ENCODE measurements around the gene USP20. TPM values are rescaled to one million over a fixed set of nuclear protein-coding genes. Genes with fewer than 3 reads are reported as not detected.

Gene USP20
- total and polyA plus RNA-seq, 10 of the 15 experiments (the other 5 are each of a cell fraction or from before 2014, with no cell fraction given), result 0.66 to 23.3 (median 11.0) TPM

- H3K4me3 ChIP-seq, result no peak overlapping the region
- ChIA-PET SMC1A (ENCODE audit: uncharacterized antibody, unreplicated experiment) (no interaction called here), CTCF (interaction anchor here (0.6 to 1.1 kb wide), 3 partner anchors 26 to 182 kb away, joined by 3 to 4 read pairs (median 3); no protein-coding TSS in a partner anchor), RAD21 (ENCODE audit: unreplicated experiment) (no interaction called here), POLR2A (interaction anchor here (0.7 to 1.2 kb wide), 2 partner anchors 10 to 18 kb away, joined by 3 read pairs; no protein-coding TSS in a partner anchor)
- WGBS (ENCODE audit: insufficient coverage, insufficient replicate concordance, low lambda C conversion rate, missing lambda C conversion rate), result 97% methylated on average over 4 of the region's 4 CpGs
- FAIRE-seq (no peak), DNase-seq (ENCODE audit: low read depth, low spot score) (no peak), ATAC-seq (no peak)
- peaks cover 15 to 65% of the 10 kb centered on the region in 2 experiments for H3K36me3 ChIP-seq (ENCODE audit: control insufficient read depth in 2 of 2, insufficient read depth in 2 of 2, low read length in 1 of 2)
- no peak for TF ChIP-seq MAX (IDR thresholded peaks at IDR 0.05; ENCODE audit: low read depth, low read length)
- TF ChIP-seq PML (IDR thresholded peaks at IDR 0.05; ENCODE audit: low read length), result 0 out of 2 replicates have a peak, but pooled peaks have one; percentile 19
- TF ChIP-seq POLR2AphosphoS2 (IDR thresholded peaks at IDR 0.05; ENCODE audit: low read depth, low read length), result peak; percentile 39; the same call in 1 of the 2 replicates
- TF ChIP-seq ZBTB4 (CRISPR knock-in tag; IDR thresholded peaks at IDR 0.05), result no peak
- TF ChIP-seq RFX5 (IDR thresholded peaks at IDR 0.05; ENCODE audit: low read depth, low read length), result no peak
- TF ChIP-seq POLR2A (IDR thresholded peaks at IDR 0.05; ENCODE audit: low read depth, low read length), result 0 out of 2 replicates have a peak, but pooled peaks have one; percentile 44
- H4K20me1 ChIP-seq (ENCODE audit: control insufficient read depth, insufficient read depth), result no peaks in the 10 kb centered on the region
- intact Hi-C loops (cut with micrococcal nuclease; ENCODE audit: unreplicated experiment), result no loop called here
- H3K27ac ChIP-seq (ENCODE audit: control insufficient read depth, insufficient read depth), result no peak overlapping the region
- H3K79me2 ChIP-seq (ENCODE audit: control insufficient read depth, insufficient read depth, low read length), result peaks cover 3% of the 10 kb centered on the region
- peaks cover 13% of the 10 kb centered on the region for H3K4me1 ChIP-seq (ENCODE audit: control insufficient read depth, insufficient read depth, low read length)
- BruUV-seq (replicated peaks), result no TSS peak
- no peaks in the 10 kb centered on the region for H3K27me3 ChIP-seq (replicated peaks in 1 of 2; ENCODE audit: control insufficient read depth in 2 of 2, insufficient read depth in 2 of 2, low read length in 1 of 2)
- no peaks in the 10 kb centered on the region for H3K9me3 ChIP-seq (replicated peaks; ENCODE audit: control insufficient read depth, insufficient read depth, low read length)
- no peak overlapping the region for H3K9ac ChIP-seq (ENCODE audit: control insufficient read depth, insufficient read depth, low read length)
- H2AFZ ChIP-seq (ENCODE audit: control insufficient read depth, low read depth, low read length), result no peak overlapping the region
- in situ Hi-C loops (cut with MboI), result no loop called here
- H3K4me2 ChIP-seq (ENCODE audit: control insufficient read depth, insufficient read depth), result no peak overlapping the region
Measured at GRCh38 chr9:129907201-129907600, 71.9 kb downstream of the USP20 start.
